Suprapubic skin (tissue), 4 donors: ENCODE data around the gene PLD5.
"Not testable (repeated sequence)": the region's sequence is repeated elsewhere in the genome, so short reads cannot be mapped to it uniquely, and the experiment has no call there.

ENCODE experiments used
- EP300 ChIP-seq: sonication (generic); formaldehyde crosslinking; IDR thresholded peaks from one replicate; pipeline ENCODE4 v1.6.1; 2017; ENCODE audit warnings: antibody characterized with exemption
- POLR2A ChIP-seq, 2 donors: fragments of 450-650 bp; IDR thresholded peaks; one replicate each; pipeline ENCODE4 v1.6.1; 2017; ENCODE audit warnings: antibody characterized with exemption in 2 of 2, mild to moderate bottlenecking in 2 of 2, moderate library complexity in 2 of 2
- POLR2AphosphoS5 ChIP-seq, 3 donors: sonication (generic); formaldehyde crosslinking; IDR thresholded peaks; one replicate each; pipeline ENCODE4 v1.6.1; 2017; ENCODE audit warnings: antibody characterized with exemption in 3 of 3
- TF ChIP-seq, protein P1 (sequence below), 2 donors: fragments of 200-600 bp in 1 of 2; fragments of 450-650 bp in 1 of 2; sonication (generic) in 1 of 2; IDR thresholded peaks; one replicate each; pipeline ENCODE4 v1.5.1; 2016 to 2019; ENCODE audit warnings: antibody characterized with exemption in 2 of 2, mild to moderate bottlenecking in 1 of 2, moderate library complexity in 1 of 2

DNA sequence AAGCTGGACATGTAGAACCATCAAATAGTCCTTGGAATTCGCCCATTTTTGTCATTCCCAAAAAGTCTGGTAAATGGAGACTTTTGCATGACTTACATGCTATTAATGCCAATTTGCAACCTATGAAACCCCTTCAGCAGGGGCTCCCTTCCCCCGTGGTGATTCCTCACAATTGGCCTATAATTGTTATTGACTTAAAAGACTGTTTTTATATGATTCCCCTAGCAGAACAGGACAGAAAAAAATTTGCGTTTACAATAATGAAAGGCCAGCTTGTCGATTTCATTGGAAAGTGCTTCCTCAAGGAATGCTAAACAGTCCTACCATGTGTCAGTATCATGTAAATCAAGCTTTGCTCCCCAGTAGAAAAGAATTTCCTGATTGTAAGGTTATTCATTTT lies 311.5 kb downstream of the PLD5 start:
- TF ChIP-seq POLR2A (IDR thresholded peaks at IDR 0.05); EP300; POLR2AphosphoS5 (IDR thresholded peaks at IDR 0.05): not testable (repeated sequence)
- TF ChIP-seq, protein P1, sequence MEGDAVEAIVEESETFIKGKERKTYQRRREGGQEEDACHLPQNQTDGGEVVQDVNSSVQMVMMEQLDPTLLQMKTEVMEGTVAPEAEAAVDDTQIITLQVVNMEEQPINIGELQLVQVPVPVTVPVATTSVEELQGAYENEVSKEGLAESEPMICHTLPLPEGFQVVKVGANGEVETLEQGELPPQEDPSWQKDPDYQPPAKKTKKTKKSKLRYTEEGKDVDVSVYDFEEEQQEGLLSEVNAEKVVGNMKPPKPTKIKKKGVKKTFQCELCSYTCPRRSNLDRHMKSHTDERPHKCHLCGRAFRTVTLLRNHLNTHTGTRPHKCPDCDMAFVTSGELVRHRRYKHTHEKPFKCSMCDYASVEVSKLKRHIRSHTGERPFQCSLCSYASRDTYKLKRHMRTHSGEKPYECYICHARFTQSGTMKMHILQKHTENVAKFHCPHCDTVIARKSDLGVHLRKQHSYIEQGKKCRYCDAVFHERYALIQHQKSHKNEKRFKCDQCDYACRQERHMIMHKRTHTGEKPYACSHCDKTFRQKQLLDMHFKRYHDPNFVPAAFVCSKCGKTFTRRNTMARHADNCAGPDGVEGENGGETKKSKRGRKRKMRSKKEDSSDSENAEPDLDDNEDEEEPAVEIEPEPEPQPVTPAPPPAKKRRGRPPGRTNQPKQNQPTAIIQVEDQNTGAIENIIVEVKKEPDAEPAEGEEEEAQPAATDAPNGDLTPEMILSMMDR (IDR thresholded peaks at IDR 0.05) = not testable (repeated sequence)
